OCI-M1 (cell line): ENCODE measurements around the gene BRIP1.

Source experiments
- DNase-seq: peaks from one replicate; lab custom pipeline; 2025; lab: John Stamatoyannopoulos, UW

BRIP1 gene

GRCh38 chr17:61660746-61661485 is 202.4 kb downstream of the BRIP1 start:
- DNase-seq = no peak

- DNase-seq = no peak
Observed at GRCh38 chr17:61659437-61659836, 203.9 kb downstream of the BRIP1 start.

- DNase-seq = no peak
Observed at GRCh38 chr17:61658183-61658582, 205.1 kb downstream of the BRIP1 start.

- no peak for DNase-seq
Observed at GRCh38 chr17:61657338-61657737, 206.0 kb downstream of the BRIP1 start.

- DNase-seq = no peak
Observed at GRCh38 chr17:61656721-61657217, 206.6 kb downstream of the BRIP1 start.

GRCh38 chr17:61650749-61651148 is 212.6 kb downstream of the BRIP1 start:
- DNase-seq = no peak

- DNase-seq = no peak
Observed at GRCh38 chr17:61648587-61648986, 214.7 kb downstream of the BRIP1 start.

GRCh38 chr17:61647047-61647446 is 216.3 kb downstream of the BRIP1 start:
- no peak for DNase-seq

GRCh38 chr17:61646482-61646881 is 216.8 kb downstream of the BRIP1 start:
- no peak for DNase-seq

GRCh38 chr17:61645920-61646319 is 217.4 kb downstream of the BRIP1 start:
- DNase-seq = no peak

- DNase-seq = no peak
Observed at GRCh38 chr17:61644800-61645774, 218.2 kb downstream of the BRIP1 start.

GRCh38 chr17:61642768-61643167 is 220.6 kb downstream of the BRIP1 start:
- no peak for DNase-seq

GRCh38 chr17:61641715-61642114 is 221.6 kb downstream of the BRIP1 start:
- DNase-seq = no peak

GRCh38 chr17:61641084-61641483 is 222.2 kb downstream of the BRIP1 start:
- no peak for DNase-seq

- no peak for DNase-seq
Observed at GRCh38 chr17:61639818-61640217, 223.5 kb downstream of the BRIP1 start.

GRCh38 chr17:61638087-61638486 is 225.2 kb downstream of the BRIP1 start:
- no peak for DNase-seq

GRCh38 chr17:61635913-61636432 is 227.4 kb downstream of the BRIP1 start:
- DNase-seq = peak; percentile 75

- no peak for DNase-seq
Observed at GRCh38 chr17:61634942-61635538, 228.3 kb downstream of the BRIP1 start.

- DNase-seq = no peak
Observed at GRCh38 chr17:61634011-61634539, 229.3 kb downstream of the BRIP1 start.

GRCh38 chr17:61632826-61633225 is 230.5 kb downstream of the BRIP1 start:
- DNase-seq = no peak

GRCh38 chr17:61631800-61632199 is 231.5 kb downstream of the BRIP1 start:
- DNase-seq = no peak
